Karpas-422 (cell line): ENCODE data around the gene KDM4B. TPM values are rescaled to one million over a fixed set of nuclear protein-coding genes. Genes with fewer than 3 reads are reported as not detected.

ENCODE experiments used
- DNase-seq: peaks from one replicate; pipeline ENCODE4 v3.0.0-alpha.2; 2015
- H2AFZ ChIP-seq: fragments of 200-600 bp; sonication (generic); 2 replicates; pipeline ENCODE4 v1.6.1; 2014; ENCODE audit warnings: antibody characterized with exemption, low read length, mixed read lengths
- H3K27ac ChIP-seq: fragments of 200-600 bp; sonication (generic); 2 replicates; pipeline ENCODE4 v1.5.1; 2014; ENCODE audit warnings: mild to moderate bottlenecking, low read length, moderate library complexity
- H3K27me3 ChIP-seq: fragments of 200-600 bp; sonication (generic); 2 replicates; pipeline ENCODE4 v1.6.1; 2014; ENCODE audit warnings: low read length, mixed read lengths
- H3K36me3 ChIP-seq: fragments of 200-600 bp; sonication (generic); 2 replicates; pipeline ENCODE4 v1.6.1; 2014; ENCODE audit warnings: low read length, mixed read lengths; ENCODE audit not compliant: insufficient read depth
- H3K4me1 ChIP-seq: fragments of 200-600 bp; sonication (generic); 2 replicates; pipeline ENCODE4 v1.6.1; 2014; ENCODE audit warnings: mild to moderate bottlenecking, low read length, mixed read lengths
- H3K4me2 ChIP-seq: fragments of 200-600 bp; sonication (generic); 2 replicates; pipeline ENCODE4 v1.6.1; 2014; ENCODE audit warnings: low read length, low read depth, mild to moderate bottlenecking; ENCODE audit not compliant: poor library complexity, severe bottlenecking
- H3K4me3 ChIP-seq: fragments of 200-600 bp; sonication (generic); 2 replicates; pipeline ENCODE4 v1.5.1; 2014; ENCODE audit warnings: mild to moderate bottlenecking, antibody characterized with exemption, low read length, mixed read lengths
- H3K79me2 ChIP-seq: fragments of 200-600 bp; sonication (generic); 2 replicates; pipeline ENCODE4 v1.6.1; 2014; ENCODE audit warnings: mild to moderate bottlenecking, low read length, mixed read lengths
- H3K9ac ChIP-seq: fragments of 200-600 bp; sonication (generic); 2 replicates; pipeline ENCODE4 v1.6.0; 2014; ENCODE audit warnings: low read length
- H3K9me2 ChIP-seq: fragments of 200-600 bp; sonication (generic), shearing (Covaris generic); replicated peaks from 2 replicates; pipeline ENCODE4 v1.6.0; 2014; ENCODE audit warnings: mild to moderate bottlenecking, low read length, moderate library complexity; ENCODE audit not compliant: insufficient read depth
- H3K9me3 ChIP-seq: fragments of 300-700, 200-600 bp; sonication (generic); 2 replicates; pipeline ENCODE4 v1.6.1; 2014; ENCODE audit warnings: low read length, mixed read lengths
- H4K20me1 ChIP-seq: fragments of 200-600 bp; sonication (generic); 2 replicates; pipeline ENCODE4 v1.6.1; 2014; ENCODE audit warnings: mild to moderate bottlenecking, antibody characterized with exemption, low read length, low read depth; ENCODE audit not compliant: insufficient read depth
- total RNA-seq: library from RNA; depleted of rRNA; stranded (reverse); fragments of >200 nt; shearing (Covaris generic); gene quantifications from 2 replicates; pipeline ENCODE4 v1.2.3, GENCODE V29; 2014; ENCODE audit warnings: low replicate concordance

Gene KDM4B
- total RNA-seq, 1 experiment from 2014 or later, result 50.8 TPM

DNA sequence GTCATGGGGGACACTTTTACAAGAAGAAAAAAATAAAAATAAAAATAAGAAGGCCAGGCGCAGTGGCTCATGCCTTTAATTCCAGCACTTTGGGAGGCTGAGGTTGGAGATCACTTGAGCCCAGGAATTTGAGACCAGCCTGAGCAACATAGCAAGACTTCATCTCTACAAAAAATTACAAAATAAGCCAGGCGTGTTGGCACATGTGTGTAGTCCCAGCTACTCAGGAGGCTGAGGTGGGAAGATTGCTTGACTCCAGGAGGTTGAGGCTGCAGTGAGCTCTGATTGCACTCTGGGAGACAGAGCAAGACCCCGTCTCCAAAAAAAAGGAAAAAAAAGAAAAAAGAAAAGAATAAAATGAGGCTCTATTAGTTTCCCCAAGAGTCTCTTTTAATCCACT, 214.7 kb downstream of the KDM4B start:
- H3K4me2 ChIP-seq, result no peak overlapping the region
- H3K9me2 ChIP-seq, result no peaks in the 10 kb centered on the region
- DNase-seq, result no peak
- no peak overlapping the region for H3K27ac ChIP-seq
- H4K20me1 ChIP-seq, result no peaks in the 10 kb centered on the region
- H3K36me3 ChIP-seq, result no peaks in the 10 kb centered on the region
- no peak overlapping the region for H2AFZ ChIP-seq
- H3K4me1 ChIP-seq, result no peaks in the 10 kb centered on the region
- H3K79me2 ChIP-seq, result no peaks in the 10 kb centered on the region
- no peaks in the 10 kb centered on the region for H3K27me3 ChIP-seq
- H3K4me3 ChIP-seq, result no peak overlapping the region
- H3K9ac ChIP-seq, result no peak overlapping the region
- H3K9me3 ChIP-seq, result no peaks in the 10 kb centered on the region

DNA sequence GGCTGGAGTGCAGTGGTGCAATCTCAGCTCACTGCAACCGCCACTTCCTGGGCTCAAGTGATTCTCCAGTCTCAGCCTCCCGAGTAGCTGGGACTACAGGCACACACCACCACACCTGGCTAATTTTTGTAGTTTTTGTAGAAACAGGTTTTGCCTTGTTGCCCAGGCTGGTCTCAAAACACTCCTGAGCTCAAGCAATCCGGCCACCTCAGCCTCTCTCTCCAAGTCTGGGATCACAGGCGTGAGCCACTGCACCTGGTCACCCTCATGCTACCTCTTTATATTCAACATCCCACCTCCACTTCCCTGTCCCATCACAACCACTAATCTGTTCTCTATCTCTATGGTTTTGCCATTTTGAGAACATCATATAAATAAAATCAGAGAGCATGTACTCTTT, 216.0 kb downstream of the KDM4B start:
- no peak overlapping the region for H3K9ac ChIP-seq
- H3K4me1 ChIP-seq, result no peaks in the 10 kb centered on the region
- no peak overlapping the region for H3K27ac ChIP-seq
- H3K9me2 ChIP-seq, result no peaks in the 10 kb centered on the region
- H3K79me2 ChIP-seq, result no peaks in the 10 kb centered on the region
- no peaks in the 10 kb centered on the region for H3K27me3 ChIP-seq
- no peaks in the 10 kb centered on the region for H4K20me1 ChIP-seq
- no peak overlapping the region for H3K4me3 ChIP-seq
- no peaks in the 10 kb centered on the region for H3K36me3 ChIP-seq
- H2AFZ ChIP-seq, result no peak overlapping the region
- no peak for DNase-seq
- H3K4me2 ChIP-seq, result no peak overlapping the region
- no peaks in the 10 kb centered on the region for H3K9me3 ChIP-seq

DNA sequence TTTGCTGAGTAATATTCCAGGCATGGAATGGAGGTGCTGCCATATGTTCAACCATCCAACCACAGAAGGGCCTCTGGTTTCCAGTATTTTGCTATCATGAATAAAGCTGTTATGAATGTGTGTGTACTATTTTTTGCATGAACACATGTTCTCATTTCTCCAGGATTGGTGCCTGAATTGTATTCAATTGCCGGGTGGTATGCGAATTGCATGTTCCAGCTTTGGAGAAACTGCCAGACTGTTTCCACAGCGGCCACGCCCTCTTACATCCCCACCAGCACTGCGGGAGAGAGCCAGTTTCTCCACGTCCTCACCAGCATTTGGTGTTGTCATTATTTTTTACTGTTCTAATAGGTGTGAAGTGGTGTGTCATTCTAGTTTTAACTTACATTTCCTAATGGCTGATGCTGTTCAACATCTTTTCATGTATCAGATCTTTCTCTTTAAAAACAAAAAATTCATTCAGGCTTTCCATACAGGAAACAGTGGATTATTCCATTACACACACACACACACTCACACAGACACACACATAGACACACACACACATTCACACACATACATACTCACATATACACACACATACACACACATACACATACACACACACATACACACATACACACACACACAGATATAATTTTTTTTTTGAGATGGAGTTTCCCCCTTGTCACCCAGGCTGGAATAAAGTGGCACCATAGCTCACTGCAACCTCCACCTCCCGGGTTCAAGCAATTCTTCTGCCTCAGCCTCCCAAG, 217.6 kb downstream of the KDM4B start:
- Histone ChIP-seq H3K27ac (no peak overlapping the region), H3K4me3 (no peak overlapping the region), H3K27me3 (no peaks in the 10 kb centered on the region), H3K79me2 (no peaks in the 10 kb centered on the region), H3K4me2 (no peak overlapping the region), H3K9ac (no peak overlapping the region), H4K20me1 (no peaks in the 10 kb centered on the region), H3K9me3 (no peaks in the 10 kb centered on the region), H2AFZ (no peak overlapping the region), H3K4me1 (no peaks in the 10 kb centered on the region), H3K36me3 (no peaks in the 10 kb centered on the region), H3K9me2 (no peaks in the 10 kb centered on the region)
- no peak for DNase-seq

DNA sequence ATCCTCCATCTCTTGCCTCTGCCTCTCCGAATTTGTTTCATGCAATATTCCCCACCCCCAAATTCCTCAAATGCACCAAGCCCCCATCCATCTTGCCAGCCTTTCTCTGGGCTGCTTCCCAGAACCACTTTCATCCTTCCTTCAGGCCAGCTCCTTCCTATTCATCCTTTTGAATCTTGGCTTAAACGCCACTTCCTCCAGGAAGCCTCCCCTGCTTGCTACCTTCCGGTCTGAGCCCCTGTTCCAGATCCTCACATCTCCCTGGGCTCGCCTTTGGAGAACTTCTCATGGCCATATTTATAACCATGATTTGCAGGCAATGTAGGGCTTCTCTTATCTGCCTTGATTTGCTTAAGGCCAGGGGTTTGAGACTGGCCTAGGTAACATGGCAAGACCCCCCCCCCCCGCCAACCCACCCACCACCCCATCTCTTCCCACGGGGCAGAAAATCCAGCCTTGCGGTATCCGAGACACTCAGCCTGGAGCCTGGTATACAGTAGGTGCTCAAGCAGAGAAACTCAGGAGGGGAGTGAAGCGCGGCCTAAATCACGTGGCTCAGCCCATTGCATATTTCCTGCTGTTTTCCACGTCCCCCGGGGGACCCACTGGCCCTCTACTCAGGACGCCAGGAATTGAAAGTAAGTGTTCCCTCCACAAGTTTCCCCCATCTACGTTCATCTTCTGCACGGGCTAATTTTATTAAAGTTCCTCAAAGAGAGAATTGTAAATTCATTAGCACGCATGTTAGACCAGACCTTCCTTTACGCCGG, 219.8 kb downstream of the KDM4B start:
- no peak for DNase-seq
- H3K4me3 ChIP-seq, result no peak overlapping the region

DNA sequence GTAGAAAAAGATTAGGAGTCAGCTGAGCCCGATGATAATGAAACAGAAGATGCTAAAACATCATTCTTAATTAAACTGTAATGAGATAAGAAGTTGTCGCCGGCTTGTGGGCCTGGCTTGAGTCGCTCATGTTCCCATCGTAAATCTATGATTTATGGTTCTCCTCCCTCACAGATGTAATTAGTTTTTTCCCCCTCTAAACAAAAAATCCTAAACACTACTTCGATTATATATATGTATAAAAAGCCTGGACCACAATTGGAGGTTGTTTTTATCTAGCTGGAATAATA, 220.3 kb downstream of the KDM4B start:
- no peaks in the 10 kb centered on the region for H4K20me1 ChIP-seq
- no peak overlapping the region for H3K9ac ChIP-seq
- H3K4me3 ChIP-seq, result no peak overlapping the region
- H3K27ac ChIP-seq, result no peak overlapping the region
- H3K27me3 ChIP-seq, result no peaks in the 10 kb centered on the region
- no peak overlapping the region for H2AFZ ChIP-seq
- DNase-seq, result no peak
- H3K9me3 ChIP-seq, result no peaks in the 10 kb centered on the region
- no peaks in the 10 kb centered on the region for H3K36me3 ChIP-seq
- H3K9me2 ChIP-seq, result no peaks in the 10 kb centered on the region
- no peaks in the 10 kb centered on the region for H3K4me1 ChIP-seq
- H3K4me2 ChIP-seq, result no peak overlapping the region
- no peaks in the 10 kb centered on the region for H3K79me2 ChIP-seq

More for the DNA sequence above, 219.8 kb downstream of the KDM4B start:
- no peaks in the 10 kb centered on the region for H3K9me2 ChIP-seq
- no peak overlapping the region for H3K27ac ChIP-seq
- no peaks in the 10 kb centered on the region for H3K79me2 ChIP-seq
- H3K4me2 ChIP-seq, result no peak overlapping the region
- no peaks in the 10 kb centered on the region for H4K20me1 ChIP-seq
- no peak overlapping the region for H3K9ac ChIP-seq
- no peaks in the 10 kb centered on the region for H3K9me3 ChIP-seq
- no peaks in the 10 kb centered on the region for H3K36me3 ChIP-seq
- H3K27me3 ChIP-seq, result no peaks in the 10 kb centered on the region
- H3K4me1 ChIP-seq, result no peaks in the 10 kb centered on the region
- H2AFZ ChIP-seq, result no peak overlapping the region

DNA sequence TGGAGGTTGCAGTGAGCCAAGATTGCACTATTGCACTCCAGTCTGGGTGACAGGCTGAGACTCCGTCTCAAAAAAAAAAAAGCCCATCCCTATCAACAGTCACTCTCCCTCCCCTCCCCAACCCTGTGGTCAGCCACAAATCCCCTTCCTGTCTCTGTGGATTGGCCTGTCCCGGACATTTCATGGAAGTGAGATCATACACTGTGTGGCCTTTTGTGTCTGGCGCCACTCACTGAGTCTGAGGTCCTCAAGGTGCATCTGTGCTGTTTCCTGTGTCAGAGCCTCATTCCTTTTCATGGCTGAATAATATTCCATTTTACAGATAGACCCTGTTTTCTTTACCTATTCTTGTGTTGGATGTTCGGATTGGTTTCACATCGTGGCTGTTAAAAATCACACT, 222.2 kb downstream of the KDM4B start:
- H3K27ac ChIP-seq, result no peak overlapping the region
- H3K9ac ChIP-seq, result no peak overlapping the region
- no peak overlapping the region for H3K4me3 ChIP-seq
- H3K9me3 ChIP-seq, result no peaks in the 10 kb centered on the region
- H3K36me3 ChIP-seq, result no peaks in the 10 kb centered on the region
- DNase-seq, result no peak
- H4K20me1 ChIP-seq, result no peaks in the 10 kb centered on the region
- H3K4me1 ChIP-seq, result no peaks in the 10 kb centered on the region
- H3K79me2 ChIP-seq, result no peaks in the 10 kb centered on the region
- H2AFZ ChIP-seq, result no peak overlapping the region
- no peaks in the 10 kb centered on the region for H3K9me2 ChIP-seq
- no peak overlapping the region for H3K4me2 ChIP-seq
- no peaks in the 10 kb centered on the region for H3K27me3 ChIP-seq

DNA sequence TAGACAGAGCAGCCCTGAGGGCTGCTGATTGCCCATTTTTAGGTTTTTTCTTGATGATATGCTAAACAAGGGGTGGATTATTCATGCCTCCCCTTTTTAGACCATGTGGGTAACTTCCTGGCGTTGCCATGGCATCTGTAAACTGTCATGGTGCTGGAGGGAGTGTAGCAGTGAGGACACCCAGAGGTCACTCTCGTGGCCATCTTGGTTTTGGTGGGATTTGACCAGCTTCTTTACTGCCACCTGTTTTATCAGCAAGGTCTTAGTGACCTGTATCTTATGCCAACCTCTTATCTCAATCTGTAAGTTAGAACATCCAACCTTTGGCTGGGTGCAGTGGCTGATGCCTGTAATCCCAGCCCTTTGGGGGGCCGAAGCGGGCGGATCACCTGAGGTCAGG, 223.7 kb downstream of the KDM4B start:
- no peaks in the 10 kb centered on the region for H4K20me1 ChIP-seq
- no peaks in the 10 kb centered on the region for H3K9me2 ChIP-seq
- H3K4me2 ChIP-seq, result no peak overlapping the region
- no peak overlapping the region for H3K27ac ChIP-seq
- H3K9me3 ChIP-seq, result no peaks in the 10 kb centered on the region
- no peaks in the 10 kb centered on the region for H3K4me1 ChIP-seq
- no peaks in the 10 kb centered on the region for H3K27me3 ChIP-seq
- no peak for DNase-seq
- H3K36me3 ChIP-seq, result no peaks in the 10 kb centered on the region
- H3K9ac ChIP-seq, result no peak overlapping the region
- no peak overlapping the region for H2AFZ ChIP-seq
- H3K79me2 ChIP-seq, result no peaks in the 10 kb centered on the region
- H3K4me3 ChIP-seq, result no peak overlapping the region

DNA sequence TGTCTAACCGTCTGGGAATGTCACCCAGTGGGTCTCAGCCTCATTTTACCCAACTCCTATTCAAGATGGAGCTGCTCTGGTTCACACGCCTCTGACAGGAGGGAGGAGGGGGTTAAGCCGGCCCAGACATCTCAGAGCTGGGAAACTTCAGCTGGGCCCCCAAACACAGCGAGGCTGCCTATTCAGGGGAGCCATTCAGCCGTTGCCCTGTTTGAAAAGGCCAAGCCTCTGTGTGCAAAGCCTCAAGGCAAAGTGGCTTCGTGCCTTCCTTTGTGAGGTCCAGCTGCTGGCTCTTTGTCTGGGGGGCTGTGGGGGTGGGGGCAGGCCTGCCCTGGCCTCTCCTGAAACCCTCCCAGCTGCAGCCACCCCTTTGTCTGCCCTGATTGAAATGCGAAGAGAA, 224.3 kb downstream of the KDM4B start:
- no peak overlapping the region for H3K9ac ChIP-seq
- H3K4me1 ChIP-seq, result no peaks in the 10 kb centered on the region
- no peaks in the 10 kb centered on the region for H3K9me2 ChIP-seq
- H2AFZ ChIP-seq, result no peak overlapping the region
- DNase-seq, result no peak
- no peaks in the 10 kb centered on the region for H3K9me3 ChIP-seq
- no peaks in the 10 kb centered on the region for H4K20me1 ChIP-seq
- no peaks in the 10 kb centered on the region for H3K36me3 ChIP-seq
- no peaks in the 10 kb centered on the region for H3K27me3 ChIP-seq
- H3K4me2 ChIP-seq, result no peak overlapping the region
- H3K4me3 ChIP-seq, result no peak overlapping the region
- no peak overlapping the region for H3K27ac ChIP-seq
- no peaks in the 10 kb centered on the region for H3K79me2 ChIP-seq
